ENCODE data around the gene CDR2.

The CDR2 gene

DNA sequence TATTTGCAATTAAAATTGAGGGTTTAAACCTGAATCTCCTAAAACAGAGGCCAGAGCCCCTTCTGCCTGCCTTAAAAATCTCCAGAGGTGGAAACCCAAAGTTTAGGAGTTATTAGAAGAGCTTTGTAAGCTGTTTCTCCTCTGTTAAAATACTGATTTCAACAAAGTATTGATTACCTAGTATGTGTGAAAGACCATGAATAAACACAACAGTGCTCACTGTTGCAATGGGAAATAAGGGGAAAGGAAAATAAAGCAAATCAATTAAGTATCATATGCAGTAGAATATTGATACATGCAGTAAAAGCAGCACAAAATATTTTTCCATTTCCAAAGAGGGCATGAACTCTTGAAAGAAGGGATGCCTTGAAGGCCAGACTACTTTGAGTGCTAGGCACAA lies 14.7 kb downstream of the CDR2 start:
- TF ChIP-seq, protein P1, sequence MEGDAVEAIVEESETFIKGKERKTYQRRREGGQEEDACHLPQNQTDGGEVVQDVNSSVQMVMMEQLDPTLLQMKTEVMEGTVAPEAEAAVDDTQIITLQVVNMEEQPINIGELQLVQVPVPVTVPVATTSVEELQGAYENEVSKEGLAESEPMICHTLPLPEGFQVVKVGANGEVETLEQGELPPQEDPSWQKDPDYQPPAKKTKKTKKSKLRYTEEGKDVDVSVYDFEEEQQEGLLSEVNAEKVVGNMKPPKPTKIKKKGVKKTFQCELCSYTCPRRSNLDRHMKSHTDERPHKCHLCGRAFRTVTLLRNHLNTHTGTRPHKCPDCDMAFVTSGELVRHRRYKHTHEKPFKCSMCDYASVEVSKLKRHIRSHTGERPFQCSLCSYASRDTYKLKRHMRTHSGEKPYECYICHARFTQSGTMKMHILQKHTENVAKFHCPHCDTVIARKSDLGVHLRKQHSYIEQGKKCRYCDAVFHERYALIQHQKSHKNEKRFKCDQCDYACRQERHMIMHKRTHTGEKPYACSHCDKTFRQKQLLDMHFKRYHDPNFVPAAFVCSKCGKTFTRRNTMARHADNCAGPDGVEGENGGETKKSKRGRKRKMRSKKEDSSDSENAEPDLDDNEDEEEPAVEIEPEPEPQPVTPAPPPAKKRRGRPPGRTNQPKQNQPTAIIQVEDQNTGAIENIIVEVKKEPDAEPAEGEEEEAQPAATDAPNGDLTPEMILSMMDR (IDR thresholded peaks at IDR 0.05), result no peak
- TF ChIP-seq ZFX (IDR thresholded peaks at IDR 0.05; ENCODE audit: borderline replicate concordance), result no peak
- H3K27ac ChIP-seq, result no peak overlapping the region

DNA sequence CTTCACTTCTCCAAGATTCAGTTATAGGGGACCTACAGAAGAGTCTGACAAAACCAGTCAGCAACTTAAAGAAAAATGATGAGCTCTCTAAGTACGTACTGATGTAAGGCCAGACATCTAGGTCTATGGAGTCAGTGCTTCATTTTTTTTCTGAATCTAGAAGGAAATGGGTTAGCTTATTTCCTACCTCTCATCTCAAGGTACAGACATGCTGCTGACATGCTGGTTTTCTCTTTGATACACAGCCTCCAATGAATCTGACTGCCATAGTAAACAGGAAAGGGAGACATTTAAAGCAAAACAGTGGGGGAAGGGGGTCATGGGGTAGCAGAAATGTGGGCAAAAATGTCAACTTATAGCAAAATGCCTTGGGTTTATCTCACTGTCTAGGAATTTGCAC lies 16.4 kb downstream of the CDR2 start:
- H3K27ac ChIP-seq, result no peak overlapping the region
- no peak for TF ChIP-seq ZFX (IDR thresholded peaks at IDR 0.05; ENCODE audit: borderline replicate concordance)
- TF ChIP-seq, protein P1 (IDR thresholded peaks at IDR 0.05), result no peak

DNA sequence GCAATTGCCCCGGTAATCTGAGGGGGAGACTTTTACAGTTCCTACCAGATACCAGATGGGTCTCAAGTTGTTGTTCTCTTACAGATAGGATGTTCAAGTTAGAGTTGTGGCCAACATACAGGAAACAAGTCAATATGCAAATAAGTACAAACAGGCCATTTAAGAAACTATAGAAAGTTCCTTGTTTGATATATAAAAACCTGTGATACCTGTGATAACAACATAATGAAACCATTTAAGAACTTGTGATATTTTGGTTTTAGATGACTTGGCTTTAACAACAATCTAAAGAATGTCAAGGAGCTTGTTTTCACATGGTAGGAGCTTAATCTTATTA lies 16.8 kb downstream of the CDR2 start:
- TF ChIP-seq, protein P1 (IDR thresholded peaks at IDR 0.05), result no peak
- TF ChIP-seq ZFX (IDR thresholded peaks at IDR 0.05; ENCODE audit: borderline replicate concordance), result no peak
- no peak overlapping the region for H3K27ac ChIP-seq

DNA sequence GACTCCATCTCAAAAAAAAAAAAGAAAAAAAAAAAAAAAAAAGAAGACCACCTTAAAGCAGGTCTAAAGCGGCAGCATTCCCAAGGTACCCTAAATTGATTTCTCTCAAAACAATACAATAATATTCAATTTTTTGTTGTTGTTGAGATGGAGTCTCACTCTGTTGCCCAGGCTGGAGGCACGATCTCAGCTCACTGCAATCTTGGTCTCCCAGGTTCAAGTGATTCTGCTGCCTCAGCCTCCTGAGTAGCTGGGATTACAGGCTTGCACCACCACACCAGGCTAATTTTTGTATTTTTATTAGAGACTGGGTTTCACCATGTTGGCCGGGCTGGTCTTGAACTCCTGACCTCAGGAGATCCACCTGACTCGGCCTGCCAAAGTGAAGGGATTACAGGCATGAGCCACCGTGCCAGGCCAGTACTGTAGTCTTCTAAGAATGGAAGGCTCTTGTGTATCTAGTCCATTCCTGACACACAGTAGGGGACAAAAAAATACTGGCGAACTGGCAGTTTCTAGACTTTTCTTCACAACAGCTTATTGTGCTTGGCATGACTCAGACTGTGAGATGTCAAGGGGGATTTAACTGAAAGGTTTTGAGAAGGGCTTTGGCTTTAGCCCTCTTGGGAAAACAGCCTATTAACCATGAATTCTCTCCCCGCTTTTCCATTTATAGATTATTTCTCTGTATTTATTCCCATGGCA lies 17.3 kb downstream of the CDR2 start:
- TF ChIP-seq ZFX (IDR thresholded peaks at IDR 0.05; ENCODE audit: borderline replicate concordance), result no peak
- TF ChIP-seq, protein P1 (IDR thresholded peaks at IDR 0.05), result no peak
- H3K27ac ChIP-seq, result no peak overlapping the region

DNA sequence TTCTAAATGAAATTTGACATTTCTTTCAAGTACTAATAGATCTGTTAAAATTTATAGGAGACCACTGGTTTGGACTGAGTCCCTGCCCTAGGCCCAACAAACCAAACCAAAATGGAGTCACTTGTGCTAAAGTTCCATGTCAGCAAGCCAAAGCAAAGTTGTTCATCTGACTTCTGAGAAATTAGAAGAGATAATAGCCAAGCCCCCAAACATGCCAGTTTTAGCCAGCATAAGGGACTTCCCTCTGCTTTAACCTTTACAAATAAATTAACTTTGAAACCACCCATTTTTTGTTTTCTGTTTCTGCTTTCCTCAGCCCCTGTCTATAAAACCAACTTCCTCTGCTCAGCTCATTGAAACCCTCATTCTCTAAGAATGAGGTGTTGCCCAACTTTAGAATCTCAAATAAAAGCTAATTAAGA lies 18.9 kb downstream of the CDR2 start:
- no peak overlapping the region for H3K27ac ChIP-seq
- no peak for TF ChIP-seq ZFX (IDR thresholded peaks at IDR 0.05; ENCODE audit: borderline replicate concordance)
- TF ChIP-seq, protein P1 (IDR thresholded peaks at IDR 0.05), result no peak

DNA sequence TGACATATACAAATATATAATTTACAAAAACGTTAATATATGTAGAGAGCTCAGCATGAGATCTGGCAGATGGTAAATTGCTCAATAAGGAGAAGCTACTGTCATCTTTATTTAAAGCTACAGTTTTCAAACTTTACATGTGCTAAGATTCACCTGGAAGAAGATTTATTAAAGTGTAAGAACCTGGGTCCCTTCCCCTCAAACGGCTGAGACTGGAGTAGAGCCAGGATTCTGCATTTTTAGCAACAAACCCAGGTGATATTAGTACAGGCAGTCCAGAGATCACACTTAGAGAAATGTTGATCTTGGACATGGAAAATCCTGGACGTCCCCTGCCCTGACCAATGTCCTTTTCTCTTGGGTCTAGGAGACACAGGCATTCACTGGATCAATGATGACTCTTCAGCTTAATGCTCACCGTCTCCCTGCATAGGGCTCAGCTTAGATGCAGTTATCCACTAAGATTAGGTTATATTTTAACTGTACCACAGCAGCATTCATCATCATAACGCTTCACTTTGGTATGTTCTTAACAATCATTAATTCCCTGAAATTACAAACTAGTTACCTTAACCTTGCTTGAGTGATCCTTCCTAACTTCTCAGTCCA lies 20.4 kb downstream of the CDR2 start:
- TF ChIP-seq, protein P1 (IDR thresholded peaks at IDR 0.05), result no peak
- no peak for TF ChIP-seq ZFX (IDR thresholded peaks at IDR 0.05; ENCODE audit: borderline replicate concordance)
- H3K27ac ChIP-seq, result no peak overlapping the region

DNA sequence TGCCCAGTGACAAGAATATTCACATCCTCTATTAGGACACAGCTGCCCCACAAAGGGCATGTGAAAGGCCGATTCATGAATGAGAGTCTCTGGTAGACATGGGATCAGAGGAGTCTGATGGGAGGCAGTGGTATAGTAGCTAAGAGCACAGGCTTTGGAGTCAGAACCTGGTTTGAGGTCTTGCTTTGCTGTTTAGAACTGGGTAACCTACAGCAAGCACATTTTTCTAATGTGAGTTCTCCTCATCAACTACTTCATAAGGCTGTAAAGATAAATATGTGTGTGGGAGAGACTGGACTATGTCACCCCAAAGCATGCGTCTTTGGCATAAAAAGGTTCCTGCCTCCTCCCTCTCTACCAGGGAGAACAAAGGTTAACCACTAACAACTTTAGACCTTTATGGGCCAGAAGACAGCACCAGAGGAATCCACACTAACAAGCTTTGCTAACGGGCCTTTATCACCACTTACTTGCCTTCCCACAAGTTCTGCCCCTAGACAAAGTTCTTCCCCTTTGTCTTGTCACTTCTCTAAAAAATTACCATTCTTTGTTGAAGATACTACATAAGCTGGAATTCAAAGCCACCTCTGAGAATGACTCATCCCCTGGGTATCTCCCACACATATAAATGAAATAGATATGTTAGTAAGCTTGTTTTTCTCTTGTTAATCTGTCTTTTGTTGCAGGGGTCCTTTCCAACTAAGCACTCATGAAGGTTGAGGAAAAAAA lies 21.1 kb downstream of the CDR2 start:
- TF ChIP-seq, protein P1 (IDR thresholded peaks at IDR 0.05), result no peak
- no peak for TF ChIP-seq ZFX (IDR thresholded peaks at IDR 0.05; ENCODE audit: borderline replicate concordance)
- H3K27ac ChIP-seq, result no peak overlapping the region
